HL-60 (cell line): ENCODE results near the gene VPS35L.

ENCODE experiments used
- GABPA ChIP-seq: IDR thresholded peaks from 2 replicates; pipeline ENCODE4 v1.6.1; 2012; ENCODE audit warnings: low read depth
- POLR2AphosphoS5 ChIP-seq: IDR thresholded peaks from 2 replicates; pipeline ENCODE4 v1.6.1; 2012; ENCODE audit warnings: low read depth
- TF ChIP-seq, protein P1 (sequence below): IDR thresholded peaks from one replicate; pipeline ENCODE4 v1.5.1; 2011; ENCODE audit warnings: low read length, control low read depth, inconsistent platforms; ENCODE audit not compliant: insufficient read depth

DNA sequence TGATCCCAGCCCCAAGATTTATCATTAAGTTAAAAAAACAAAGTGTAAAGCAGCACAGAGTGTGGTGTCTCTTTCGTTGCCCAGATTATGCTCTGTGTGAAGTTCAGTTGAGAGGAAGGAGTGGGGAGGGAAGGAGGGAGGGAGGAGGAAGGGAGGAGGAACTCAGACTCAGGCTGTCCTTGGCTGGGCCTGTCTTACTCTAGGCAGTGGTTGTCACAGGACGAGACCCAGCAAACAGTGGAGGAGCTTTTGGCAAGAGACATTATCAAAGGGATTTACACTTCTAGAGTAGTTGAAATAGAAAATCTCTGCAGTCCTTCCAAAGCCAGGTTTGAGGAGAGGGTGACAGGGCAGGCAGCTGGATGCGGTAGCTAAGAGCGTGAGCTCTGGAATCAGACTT lies 134.7 kb downstream of the VPS35L start:
- TF ChIP-seq, protein P1, sequence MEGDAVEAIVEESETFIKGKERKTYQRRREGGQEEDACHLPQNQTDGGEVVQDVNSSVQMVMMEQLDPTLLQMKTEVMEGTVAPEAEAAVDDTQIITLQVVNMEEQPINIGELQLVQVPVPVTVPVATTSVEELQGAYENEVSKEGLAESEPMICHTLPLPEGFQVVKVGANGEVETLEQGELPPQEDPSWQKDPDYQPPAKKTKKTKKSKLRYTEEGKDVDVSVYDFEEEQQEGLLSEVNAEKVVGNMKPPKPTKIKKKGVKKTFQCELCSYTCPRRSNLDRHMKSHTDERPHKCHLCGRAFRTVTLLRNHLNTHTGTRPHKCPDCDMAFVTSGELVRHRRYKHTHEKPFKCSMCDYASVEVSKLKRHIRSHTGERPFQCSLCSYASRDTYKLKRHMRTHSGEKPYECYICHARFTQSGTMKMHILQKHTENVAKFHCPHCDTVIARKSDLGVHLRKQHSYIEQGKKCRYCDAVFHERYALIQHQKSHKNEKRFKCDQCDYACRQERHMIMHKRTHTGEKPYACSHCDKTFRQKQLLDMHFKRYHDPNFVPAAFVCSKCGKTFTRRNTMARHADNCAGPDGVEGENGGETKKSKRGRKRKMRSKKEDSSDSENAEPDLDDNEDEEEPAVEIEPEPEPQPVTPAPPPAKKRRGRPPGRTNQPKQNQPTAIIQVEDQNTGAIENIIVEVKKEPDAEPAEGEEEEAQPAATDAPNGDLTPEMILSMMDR, result no peak
- TF ChIP-seq POLR2AphosphoS5 (no peak), GABPA (no peak)
